Thyroid gland (tissue), 4 donors: ENCODE measurements around the gene AARSD1. TPM values are rescaled to one million over a fixed set of nuclear protein-coding genes. Genes with fewer than 3 reads are reported as not detected.
A peak's percentile ranks its signal among the peaks of the same experiment; 100 is the strongest.

ENCODE experiments used
- DNase-seq, 2 donors: peaks; one replicate each; pipeline ENCODE4 v3.0.0-alpha.2; 2019
- H3K27ac ChIP-seq, 3 donors: fragments of 200-600 bp; sonication (generic); 1 replicate in 2 of 3; 2 replicates in 1 of 3; pipeline ENCODE4 v1.5.1; 2016 to 2019; ENCODE audit warnings: mild to moderate bottlenecking in 1 of 3, moderate library complexity in 1 of 3
- H3K27me3 ChIP-seq: fragments of 200-600 bp; sonication (generic); one replicate; pipeline ENCODE4 v1.5.1; 2019
- H3K36me3 ChIP-seq, 2 donors: fragments of 200-600 bp; sonication (generic); one replicate each; pipeline ENCODE4 v1.5.1; 2016 to 2019
- H3K4me1 ChIP-seq, 2 donors: fragments of 200-600 bp; sonication (generic); one replicate each; pipeline ENCODE4 v1.5.1; 2017 to 2019
- H3K4me3 ChIP-seq, 3 donors: fragments of 200-600 bp; sonication (generic); replicated peaks in 1 of 3; 1 replicate in 2 of 3; 2 replicates in 1 of 3; pipeline ENCODE4 v1.5.1; 2016; ENCODE audit warnings: mild to moderate bottlenecking in 1 of 3
- H3K9me3 ChIP-seq: fragments of 200-600 bp; sonication (generic); one replicate; pipeline ENCODE4 v1.5.1; 2017
- CTCF ChIP-seq, 6 experiments: fragments of 200-600 bp in 3 of 6; fragments of 450-650 bp in 3 of 6; sonication (generic) in 3 of 6; IDR thresholded peaks; one replicate each; pipeline ENCODE4 v1.5.1; 2016 to 2019; ENCODE audit warnings: antibody characterized with exemption in 6 of 6, mild to moderate bottlenecking in 2 of 6, inconsistent platforms in 1 of 6, moderate library complexity in 1 of 6
- POLR2A ChIP-seq, 2 donors: fragments of 450-650 bp; IDR thresholded peaks; one replicate each; pipeline ENCODE4 v1.6.1; 2017; ENCODE audit warnings: antibody characterized with exemption in 2 of 2, mild to moderate bottlenecking in 2 of 2, moderate library complexity in 1 of 2
- WGBS, 2 donors: methylation state at CpG; one replicate each; pipeline ENCODE4 v1.1.5; 2017; 5-methylcytosine and 5-hydroxymethylcytosine counted together
- intact Hi-C: fragments of 100-400 bp; cut with DNase I; formaldehyde crosslinking; loops from one replicate; pipeline ENCODE4 v1.15.1; 2023
- total RNA-seq, 4 donors: library from RNA; depleted of rRNA; stranded (reverse); fragments of >200 nt; gene quantifications; one replicate each; pipeline ENCODE4 v1.2.3, GENCODE V29; 2016

The AARSD1 gene
- total RNA-seq, 4 donors from 2014 or later, result 25.6 to 37.9 (median 32.5) TPM

GRCh38 chr17:42944211-42944610 is 20.0 kb downstream of the AARSD1 start:
- Histone ChIP-seq H3K4me1 (peaks cover 11 to 14% of the 10 kb centered on the region in 2 donors), H3K36me3 (peaks cover 0 to under 1% of the 10 kb centered on the region in 2 donors), H3K9me3 (no peaks in the 10 kb centered on the region), H3K27me3 (no peaks in the 10 kb centered on the region), H3K4me3 (no peak overlapping the region), H3K27ac (no peak overlapping the region)
- intact Hi-C loops, result no loop called here
- no peak for DNase-seq
- 56% methylated on average over 3 of the region's 3 CpGs for WGBS, 2 donors
- TF ChIP-seq POLR2A (IDR thresholded peaks at IDR 0.05) (no peak), CTCF (IDR thresholded peaks at IDR 0.05) (no peak)

- Histone ChIP-seq H3K27ac (no peak overlapping the region), H3K9me3 (no peaks in the 10 kb centered on the region), H3K4me3 (no peak overlapping the region), H3K36me3 (no peaks in the 10 kb centered on the region), H3K27me3 (no peaks in the 10 kb centered on the region), H3K4me1 (no peaks in the 10 kb centered on the region)
- intact Hi-C loops, result loop anchor here (5.0 kb wide), 1 partner anchor 91 kb away; no protein-coding TSS in a partner anchor
- no peak for TF ChIP-seq POLR2A (IDR thresholded peaks at IDR 0.05)
- TF ChIP-seq CTCF (IDR thresholded peaks at IDR 0.05), result peak; percentile 23 to 78 (median 62)
- peak; percentile 37 to 45 for DNase-seq
- WGBS, 2 donors, result 35 to 39% methylated on average over 9 of the region's 9 CpGs
Observed at GRCh38 chr17:42937712-42938596, 26.3 kb downstream of the AARSD1 start.

- Histone ChIP-seq H3K27me3 (no peaks in the 10 kb centered on the region), H3K4me1 (peaks cover 3 to 12% of the 10 kb centered on the region in 2 donors), H3K9me3 (no peaks in the 10 kb centered on the region), H3K4me3 (no peak overlapping the region), H3K36me3 (no peaks in the 10 kb centered on the region), H3K27ac (peak overlapping the region in 2 of 3 donors; percentile 69 to 71)
- intact Hi-C loops, result no loop called here
- WGBS, 2 donors, result 82 to 83% methylated on average over 1 of the region's 1 CpG
- DNase-seq, result no peak
- no peak for TF ChIP-seq POLR2A (IDR thresholded peaks at IDR 0.05)
- TF ChIP-seq CTCF (IDR thresholded peaks at IDR 0.05), result peak in 1 of 6 experiments; percentile 3
Observed at GRCh38 chr17:42929497-42929844, 34.8 kb downstream of the AARSD1 start.

GRCh38 chr17:42928714-42929496 is 35.3 kb downstream of the AARSD1 start:
- Histone ChIP-seq H3K9me3 (no peaks in the 10 kb centered on the region), H3K36me3 (no peaks in the 10 kb centered on the region), H3K4me1 (peaks cover 3 to 12% of the 10 kb centered on the region in 2 donors), H3K27me3 (no peaks in the 10 kb centered on the region), H3K27ac (peak overlapping the region; percentile 1 to 71 (median 69)), H3K4me3 (no peak overlapping the region)
- TF ChIP-seq CTCF (IDR thresholded peaks at IDR 0.05) (peak in 5 of 6 experiments; percentile 21 to 59 (median 48)), POLR2A (IDR thresholded peaks at IDR 0.05) (no peak)
- peak; percentile 6 to 25 for DNase-seq
- 49 to 62% methylated on average over 9 of the region's 9 CpGs for WGBS, 2 donors
- intact Hi-C loops, result no loop called here
